ENCODE data around the gene MTMR3.

Gene MTMR3

GRCh38 chr22:30029512-30029911 lies 146.5 kb downstream of the MTMR3 start:
- no peak for DNase-seq (ENCODE audit: extremely low read depth, low read depth)
- no peak for TF ChIP-seq CTCF (IDR thresholded peaks at IDR 0.05; ENCODE audit: low read depth, low read length, missing control alignments)
- H3K4me3 ChIP-seq (replicated peaks; ENCODE audit: low read depth, low read length): no peak overlapping the region

GRCh38 chr22:30030329-30030728 lies 147.4 kb downstream of the MTMR3 start:
- H3K4me3 ChIP-seq (replicated peaks; ENCODE audit: low read depth, low read length): no peak overlapping the region
- DNase-seq (ENCODE audit: extremely low read depth, low read depth): no peak
- TF ChIP-seq CTCF (IDR thresholded peaks at IDR 0.05; ENCODE audit: low read depth, low read length, missing control alignments): no peak

- H3K4me3 ChIP-seq (replicated peaks; ENCODE audit: low read depth, low read length): no peak overlapping the region
- DNase-seq (ENCODE audit: extremely low read depth, low read depth): no peak
- no peak for TF ChIP-seq CTCF (IDR thresholded peaks at IDR 0.05; ENCODE audit: low read depth, low read length, missing control alignments)
Observed at GRCh38 chr22:30031328-30031727, 148.4 kb downstream of the MTMR3 start.

- no peak for DNase-seq (ENCODE audit: extremely low read depth, low read depth)
- no peak overlapping the region for H3K4me3 ChIP-seq (replicated peaks; ENCODE audit: low read depth, low read length)
- TF ChIP-seq CTCF (IDR thresholded peaks at IDR 0.05; ENCODE audit: low read depth, low read length, missing control alignments): no peak
Observed at GRCh38 chr22:30031764-30032455, 148.9 kb downstream of the MTMR3 start.

- H3K4me3 ChIP-seq (replicated peaks; ENCODE audit: low read depth, low read length): no peak overlapping the region
- no peak for DNase-seq (ENCODE audit: extremely low read depth, low read depth)
- TF ChIP-seq CTCF (IDR thresholded peaks at IDR 0.05; ENCODE audit: low read depth, low read length, missing control alignments): no peak
Observed at GRCh38 chr22:30033137-30033536, 150.2 kb downstream of the MTMR3 start.

- no peak for DNase-seq (ENCODE audit: extremely low read depth, low read depth)
- TF ChIP-seq CTCF (IDR thresholded peaks at IDR 0.05; ENCODE audit: low read depth, low read length, missing control alignments): no peak
- H3K4me3 ChIP-seq (replicated peaks; ENCODE audit: low read depth, low read length): no peak overlapping the region
Observed at GRCh38 chr22:30033901-30034300, 150.9 kb downstream of the MTMR3 start.

GRCh38 chr22:30036656-30037055 lies 153.7 kb downstream of the MTMR3 start:
- no peak overlapping the region for H3K4me3 ChIP-seq (replicated peaks; ENCODE audit: low read depth, low read length)
- no peak for TF ChIP-seq CTCF (IDR thresholded peaks at IDR 0.05; ENCODE audit: low read depth, low read length, missing control alignments)
- no peak for DNase-seq (ENCODE audit: extremely low read depth, low read depth)
